Neural crest cell (in vitro differentiated cells): ENCODE results near the gene CNIH3. TPM values are rescaled to one million over a fixed set of nuclear protein-coding genes. Genes with fewer than 3 reads are reported as not detected.

Experiments used
- DNase-seq: peaks from one replicate; pipeline ENCODE4 v3.0.0; 2021; ENCODE audit warnings: low read depth, mixed read lengths, low spot score
- H3K27ac Mint-ChIP-seq: one replicate; pipeline ENCODE4 v1.8.0; 2021; ENCODE audit warnings: mild to moderate bottlenecking, mixed read lengths; ENCODE audit not compliant: unreplicated experiment
- H3K27me3 Mint-ChIP-seq: 2 replicates; pipeline ENCODE4 v1.8.0; 2021; ENCODE audit warnings: low read depth, mild to moderate bottlenecking, mixed read lengths
- H3K36me3 Mint-ChIP-seq: 2 replicates; pipeline ENCODE4 v1.8.0; 2021; ENCODE audit warnings: low read depth, mild to moderate bottlenecking, mixed read lengths
- H3K4me1 Mint-ChIP-seq: 2 replicates; pipeline ENCODE4 v1.8.0; 2021; ENCODE audit warnings: mixed read lengths
- H3K4me3 Mint-ChIP-seq: one replicate; pipeline ENCODE4 v1.8.0; 2021; ENCODE audit warnings: mild to moderate bottlenecking, mixed read lengths
- H3K9me3 Mint-ChIP-seq: 2 replicates; pipeline ENCODE4 v1.8.0; 2021; ENCODE audit warnings: mixed read lengths
- CTCF ChIP-seq: fragments of 200-600 bp; sonication (generic); conservative IDR thresholded peaks from 2 replicates; pipeline ENCODE4 v1.5.0; 2021; ENCODE audit warnings: antibody characterized with exemption, mild to moderate bottlenecking
- total RNA-seq: library from RNA; stranded (reverse); gene quantifications from 2 replicates; pipeline ENCODE4 v1.2.1, GENCODE V29; 2021

Gene CNIH3
- total RNA-seq, 1 donor from 2014 or later = 3.8 TPM

GRCh38 chr1:224656392-224656791 is 40.3 kb downstream of the CNIH3 start:
- DNase-seq = no peak
- Mint-ChIP-seq H3K9me3 (peaks cover 3% of the 10 kb centered on the region), H3K36me3 (no peaks in the 10 kb centered on the region), H3K27me3 (no peaks in the 10 kb centered on the region), H3K4me3 (no peak overlapping the region), H3K4me1 (no peaks in the 10 kb centered on the region), H3K27ac (no peak overlapping the region)
- TF ChIP-seq CTCF = no peak

- TF ChIP-seq CTCF = no peak
- H3K27me3 Mint-ChIP-seq = no peaks in the 10 kb centered on the region
- H3K36me3 Mint-ChIP-seq = no peaks in the 10 kb centered on the region
- H3K4me3 Mint-ChIP-seq = no peak overlapping the region
- no peaks in the 10 kb centered on the region for H3K4me1 Mint-ChIP-seq
- peaks cover 3% of the 10 kb centered on the region for H3K9me3 Mint-ChIP-seq
- no peak overlapping the region for H3K27ac Mint-ChIP-seq
- DNase-seq = no peak
Observed at GRCh38 chr1:224660074-224660473, 44.0 kb downstream of the CNIH3 start.

GRCh38 chr1:224662870-224663269 is 46.8 kb downstream of the CNIH3 start:
- Mint-ChIP-seq H3K4me3 (no peak overlapping the region), H3K27me3 (no peaks in the 10 kb centered on the region), H3K9me3 (no peaks in the 10 kb centered on the region), H3K36me3 (no peaks in the 10 kb centered on the region), H3K4me1 (peaks cover 5% of the 10 kb centered on the region), H3K27ac (no peak overlapping the region)
- no peak for DNase-seq
- TF ChIP-seq CTCF = no peak

- no peak overlapping the region for H3K27ac Mint-ChIP-seq
- no peak for DNase-seq
- no peak for TF ChIP-seq CTCF
- no peaks in the 10 kb centered on the region for H3K27me3 Mint-ChIP-seq
- no peaks in the 10 kb centered on the region for H3K36me3 Mint-ChIP-seq
- no peaks in the 10 kb centered on the region for H3K9me3 Mint-ChIP-seq
- H3K4me3 Mint-ChIP-seq = no peak overlapping the region
- peaks cover 8% of the 10 kb centered on the region for H3K4me1 Mint-ChIP-seq
Observed at GRCh38 chr1:224665016-224665415, 48.9 kb downstream of the CNIH3 start.

GRCh38 chr1:224666078-224666477 is 50.0 kb downstream of the CNIH3 start:
- TF ChIP-seq CTCF = no peak
- Mint-ChIP-seq H3K36me3 (no peaks in the 10 kb centered on the region), H3K27ac (no peak overlapping the region), H3K4me3 (no peak overlapping the region), H3K9me3 (no peaks in the 10 kb centered on the region), H3K4me1 (peaks cover 9% of the 10 kb centered on the region), H3K27me3 (no peaks in the 10 kb centered on the region)
- no peak for DNase-seq

GRCh38 chr1:224666913-224667312 is 50.8 kb downstream of the CNIH3 start:
- Mint-ChIP-seq H3K27ac (no peak overlapping the region), H3K4me1 (peaks cover 9% of the 10 kb centered on the region), H3K9me3 (no peaks in the 10 kb centered on the region), H3K27me3 (no peaks in the 10 kb centered on the region), H3K4me3 (no peak overlapping the region), H3K36me3 (no peaks in the 10 kb centered on the region)
- no peak for TF ChIP-seq CTCF
- no peak for DNase-seq
